ENCODE data around the gene SYCP3. TPM values are rescaled to one million over a fixed set of nuclear protein-coding genes. Genes with fewer than 3 reads are reported as not detected.
A peak's percentile ranks its signal among the peaks of the same experiment; 100 is the strongest.

SYCP3 gene
- total RNA-seq (2021; fragmentation: NEBNext Ultra II Directional; extraction: Animal tissue kit (Norgen Biotek cat#: 25700)) = not detected
- long read RNA-seq = 0 reads

DNA sequence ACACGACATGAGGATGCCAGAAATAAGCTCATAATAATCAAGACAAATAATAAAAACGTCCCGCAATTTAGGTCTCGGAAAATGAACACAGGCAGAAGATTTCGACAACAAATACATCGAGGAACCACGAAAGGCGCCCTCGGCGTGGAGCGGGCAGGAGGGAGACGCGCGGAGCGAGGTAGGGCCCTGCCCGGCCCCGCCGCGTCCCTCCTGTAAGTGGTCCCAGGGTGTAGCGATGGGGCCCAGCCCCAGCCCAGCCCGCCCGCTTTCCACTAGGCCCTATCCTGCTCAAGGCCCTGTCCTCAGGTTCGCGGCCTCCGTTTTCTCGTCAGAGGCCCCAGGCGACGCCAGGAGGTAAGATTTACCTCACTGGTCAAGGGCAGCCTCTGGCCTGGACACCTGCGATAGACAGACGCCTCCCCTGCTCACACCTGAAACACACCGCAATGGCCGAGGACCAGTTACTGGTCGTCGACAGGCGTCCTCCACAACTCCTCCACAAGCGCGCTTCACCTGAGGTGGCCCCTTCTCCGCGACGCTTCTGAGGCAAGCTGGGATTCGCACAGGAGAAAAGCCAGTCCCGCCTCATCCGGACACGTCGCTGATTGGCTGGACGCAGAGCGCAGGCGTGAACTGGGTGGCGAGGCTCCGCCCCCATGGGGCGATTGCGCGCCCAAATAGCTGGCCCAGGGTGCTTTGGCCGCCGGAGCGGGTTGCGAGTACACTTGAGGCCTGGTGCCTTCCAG is at the start of gene SYCP3:
TSS of gene SYCP3 (minus strand) at position 543 of the 746 bp plus-strand sequence. CDS start 1,527 bp downstream, outside the sequence.
- DNase-seq = no peak
- Mint-ChIP-seq H3K36me3 (ENCODE audit: low read depth) (peaks cover 6% of the 10 kb centered on the region), H3K4me1 (ENCODE audit: low read depth) (no peaks in the 10 kb centered on the region), H3K27me3 (ENCODE audit: insufficient read depth) (no peaks in the 10 kb centered on the region; the same call in 1 of the 2 replicates), H3K27ac (no peak within 1 kb of the TSS), H3K4me3 (no peak within 1 kb of the TSS), H3K9me3 (no peaks in the 10 kb centered on the region)
- TF ChIP-seq CTCF (IDR thresholded peaks at IDR 0.05) = no peak

DNA sequence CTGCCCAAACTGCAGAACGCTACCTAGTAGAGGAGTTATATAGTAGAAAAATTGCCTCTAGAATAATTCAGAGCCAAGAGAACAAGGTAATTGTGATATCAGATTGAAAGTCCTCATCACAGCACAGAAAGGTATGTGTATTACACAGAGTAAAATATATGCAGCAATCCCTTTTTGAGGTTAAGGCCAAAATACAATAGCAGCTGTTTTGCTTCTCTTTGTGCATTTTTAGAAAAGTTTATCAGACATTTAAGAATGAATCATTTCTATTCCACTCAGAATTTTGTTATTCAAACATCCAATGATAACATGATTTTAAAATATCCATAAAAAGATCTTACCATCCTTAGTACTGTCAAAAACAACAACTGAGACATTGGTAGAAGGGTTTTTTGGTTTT is 46.4 kb upstream of the SYCP3 start:
- no peak overlapping the region for H3K27ac Mint-ChIP-seq
- peaks cover 2% of the 10 kb centered on the region; the same call in 1 of the 2 replicates for H3K27me3 Mint-ChIP-seq (ENCODE audit: insufficient read depth)
- H3K4me1 Mint-ChIP-seq (ENCODE audit: low read depth) = peaks cover 37% of the 10 kb centered on the region
- peaks cover 21% of the 10 kb centered on the region for H3K36me3 Mint-ChIP-seq (ENCODE audit: low read depth)
- no peak for TF ChIP-seq CTCF (IDR thresholded peaks at IDR 0.05)
- no peaks in the 10 kb centered on the region for H3K9me3 Mint-ChIP-seq
- no peak overlapping the region for H3K4me3 Mint-ChIP-seq
- DNase-seq = no peak

GRCh38 chr12:101784376-101784775 is 45.1 kb upstream of the SYCP3 start:
- no peak overlapping the region for H3K27ac Mint-ChIP-seq
- TF ChIP-seq CTCF (IDR thresholded peaks at IDR 0.05) = no peak

DNA sequence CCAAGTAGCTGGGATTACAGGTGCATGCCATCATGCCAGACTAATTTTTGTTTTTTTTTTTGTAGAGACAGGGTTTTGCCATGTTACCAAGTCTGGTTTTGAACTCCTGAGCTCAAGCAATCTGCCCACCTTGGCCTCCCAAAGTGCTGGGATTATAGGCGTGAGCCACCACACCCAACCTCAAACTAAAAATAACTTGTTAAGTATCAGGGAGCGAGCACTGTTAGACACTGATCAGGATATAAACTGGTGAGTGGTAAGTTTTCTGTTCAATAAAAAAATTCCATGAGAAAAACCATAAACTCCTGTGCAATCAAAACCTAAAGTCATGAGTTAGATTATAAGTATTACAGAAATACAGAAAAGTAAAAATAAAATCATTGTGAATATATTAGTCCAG is 44.6 kb upstream of the SYCP3 start:
- peaks cover 37% of the 10 kb centered on the region for H3K4me1 Mint-ChIP-seq (ENCODE audit: low read depth)
- H3K9me3 Mint-ChIP-seq = no peaks in the 10 kb centered on the region
- no peak overlapping the region for H3K27ac Mint-ChIP-seq
- no peak for TF ChIP-seq CTCF (IDR thresholded peaks at IDR 0.05)
- H3K27me3 Mint-ChIP-seq (ENCODE audit: insufficient read depth) = peaks cover 2% of the 10 kb centered on the region; the same call in 1 of the 2 replicates
- peaks cover 20% of the 10 kb centered on the region for H3K36me3 Mint-ChIP-seq (ENCODE audit: low read depth)
- no peak overlapping the region for H3K4me3 Mint-ChIP-seq
- DNase-seq = no peak

More at GRCh38 chr12:101784376-101784775, 45.1 kb upstream of the SYCP3 start:
- no peak overlapping the region for H3K4me3 Mint-ChIP-seq
- DNase-seq = no peak
- H3K9me3 Mint-ChIP-seq = no peaks in the 10 kb centered on the region
- peaks cover 21% of the 10 kb centered on the region for H3K36me3 Mint-ChIP-seq (ENCODE audit: low read depth)
- peaks cover 2% of the 10 kb centered on the region; the same call in 1 of the 2 replicates for H3K27me3 Mint-ChIP-seq (ENCODE audit: insufficient read depth)
- H3K4me1 Mint-ChIP-seq (ENCODE audit: low read depth) = peaks cover 37% of the 10 kb centered on the region

DNA sequence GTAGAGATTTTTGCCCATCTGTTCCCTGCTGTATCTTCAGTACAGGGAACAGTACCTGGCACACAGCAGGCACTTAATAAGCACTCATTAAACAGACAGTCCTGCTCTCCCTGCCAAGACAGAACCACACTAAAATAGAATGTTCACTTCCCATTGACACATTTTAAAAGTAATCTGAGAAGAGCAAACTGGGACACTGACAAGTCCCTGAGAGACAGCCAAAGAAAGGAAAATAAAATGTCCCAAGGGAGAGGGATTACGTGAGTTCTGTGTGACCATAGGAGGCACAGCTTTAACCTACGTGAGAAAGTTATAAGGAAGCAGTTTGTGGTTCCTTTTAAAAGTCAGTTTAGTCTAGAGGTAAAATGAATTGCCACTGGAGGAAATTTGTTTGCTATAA is 43.9 kb upstream of the SYCP3 start:
- Mint-ChIP-seq H3K4me3 (no peak overlapping the region), H3K36me3 (ENCODE audit: low read depth) (peaks cover 19% of the 10 kb centered on the region), H3K27ac (peak overlapping the region; percentile 60), H3K27me3 (ENCODE audit: insufficient read depth) (peaks cover 2% of the 10 kb centered on the region; the same call in 1 of the 2 replicates), H3K4me1 (ENCODE audit: low read depth) (peaks cover 42% of the 10 kb centered on the region), H3K9me3 (no peaks in the 10 kb centered on the region)
- TF ChIP-seq CTCF (IDR thresholded peaks at IDR 0.05) = no peak
- DNase-seq = no peak
